GM19240 (cell line): ENCODE results near the gene KRTAP12-3.
"Not testable (repeated sequence)": the region's sequence is repeated elsewhere in the genome, so short reads cannot be mapped to it uniquely, and the experiment has no call there.

Experiments
- DNase-seq: peaks from one replicate; pipeline ENCODE4 v3.0.0; 2011; ENCODE audit warnings: low spot score; ENCODE audit not compliant: insufficient read length

The KRTAP12-3 gene

DNA sequence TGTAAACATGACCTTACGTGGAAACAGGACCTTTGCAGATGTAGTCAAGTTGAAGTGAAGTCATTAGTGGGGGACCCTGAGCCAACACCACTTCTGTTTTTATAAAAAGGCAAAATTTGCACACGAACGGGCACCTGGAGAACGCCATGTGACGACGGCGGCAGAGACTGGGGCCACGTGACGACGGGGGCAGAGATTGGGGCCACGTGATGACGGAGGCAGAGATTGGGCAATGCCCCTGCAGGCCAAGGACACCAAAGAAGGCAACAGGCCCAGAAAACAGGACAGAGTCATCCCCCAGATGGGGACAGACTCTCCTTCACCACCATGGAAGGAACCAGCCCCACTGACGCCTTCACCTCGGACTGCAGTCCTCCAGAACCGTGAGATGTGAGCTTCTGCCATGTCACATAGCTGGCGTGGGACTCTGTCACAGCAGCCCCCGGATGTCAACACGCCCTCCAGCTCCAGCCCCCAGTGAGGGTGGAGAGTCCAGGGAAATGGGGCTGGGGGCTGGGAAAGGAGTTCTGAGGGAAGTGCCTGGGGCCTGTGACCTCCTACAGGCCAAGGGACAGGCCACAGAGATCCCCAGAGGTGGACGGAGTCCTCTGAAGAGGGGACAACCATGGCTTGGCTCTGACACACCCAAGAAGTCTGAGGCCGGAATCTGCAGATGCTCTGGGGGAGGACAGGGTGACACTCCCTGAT, 7.3 kb upstream of the KRTAP12-3 start:
- DNase-seq = no peak

- no peak for DNase-seq
Observed at GRCh38 chr21:44650973-44651675, 6.6 kb upstream of the KRTAP12-3 start.

GRCh38 chr21:44653123-44653522, 4.6 kb upstream of the KRTAP12-3 start:
- no peak for DNase-seq

DNA sequence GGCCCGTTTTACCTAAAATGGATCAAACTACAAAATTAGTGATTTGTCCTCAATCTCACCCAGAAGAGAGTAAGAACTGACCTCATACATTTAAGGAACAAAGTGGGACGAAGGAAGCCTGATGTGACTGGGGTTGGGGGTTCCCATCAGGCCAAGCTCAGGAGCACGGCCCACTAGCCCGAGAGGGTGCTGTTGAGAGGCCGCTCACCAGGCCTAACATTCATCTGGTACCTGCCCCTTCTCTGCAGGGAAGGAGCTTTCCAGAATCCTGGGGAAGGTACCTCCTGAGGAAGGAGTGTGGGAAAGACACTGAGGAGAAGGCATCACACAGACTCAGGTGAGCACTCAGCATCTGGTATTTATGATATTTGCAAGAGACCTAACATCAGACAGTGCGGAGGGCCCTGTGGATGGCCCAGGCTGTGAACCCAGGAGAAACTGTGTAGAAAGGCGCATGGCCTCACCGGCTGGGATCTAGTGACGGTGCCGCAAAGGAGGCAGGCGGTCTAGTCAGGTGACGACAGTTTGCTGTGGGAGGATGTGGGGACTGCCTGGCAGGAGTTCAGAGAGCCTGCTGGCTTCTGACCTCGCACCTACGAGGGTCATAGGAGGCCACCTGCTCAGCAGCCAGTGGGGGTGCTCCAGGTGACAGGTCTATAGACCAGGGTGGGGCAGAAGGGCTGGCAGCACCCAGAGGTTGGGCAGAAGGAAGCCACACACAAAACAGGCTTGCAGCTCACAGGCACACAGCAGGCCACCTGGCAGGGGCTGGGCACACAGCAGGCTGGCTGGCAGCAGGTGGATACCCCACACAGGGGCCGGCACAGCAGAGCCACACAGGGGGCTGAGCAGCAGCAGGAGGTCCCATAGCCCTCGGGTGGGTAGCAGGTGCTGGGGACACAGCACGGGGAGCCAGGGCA, 3.8 kb upstream of the KRTAP12-3 start:
- DNase-seq = no peak

- no peak for DNase-seq
Observed at GRCh38 chr21:44654576-44655175, 3.1 kb upstream of the KRTAP12-3 start, which contains the start of gene KRTAP12-4. Gene KRTAP12-4, minus strand, starts transcription at chr21:44654659. Its CDS starts 45 bp downstream, at chr21:44654614.

DNA sequence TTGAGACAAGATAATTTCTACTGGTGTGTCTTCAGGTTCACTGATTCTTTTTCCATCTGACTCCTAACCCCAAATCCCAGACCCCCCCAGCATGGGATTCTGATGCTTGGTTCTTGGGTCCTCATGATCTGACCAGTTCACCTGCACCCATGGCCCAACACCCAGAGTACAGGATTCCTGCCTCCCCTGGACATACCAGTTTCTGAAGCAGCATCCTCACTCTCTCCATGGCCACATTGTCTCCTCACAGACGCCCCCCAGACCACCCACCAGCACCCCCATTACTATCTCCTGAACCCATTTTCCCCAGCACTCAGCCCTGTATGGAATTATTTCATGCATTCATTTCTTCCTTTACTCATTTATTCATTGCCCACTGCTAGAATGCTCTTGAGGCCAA, 864 bp upstream of the KRTAP12-3 start:
- DNase-seq = no peak

DNA sequence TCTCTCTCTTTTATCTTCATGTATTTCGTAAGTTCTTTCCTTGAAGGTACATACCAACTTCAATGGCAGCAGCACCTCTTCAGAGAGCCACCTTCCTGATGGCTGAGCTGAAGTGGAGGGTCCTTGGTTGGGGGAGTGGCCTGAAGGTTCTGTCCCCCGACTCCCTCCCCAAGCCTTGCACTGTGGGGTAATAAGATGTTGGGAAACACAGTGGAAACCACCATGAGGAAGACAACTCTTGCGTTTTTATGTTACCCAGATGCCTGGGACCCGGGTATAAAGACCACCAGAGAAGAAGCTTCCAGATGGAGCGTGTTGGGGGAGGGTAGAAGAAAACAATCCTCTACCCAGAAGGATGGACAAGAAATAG, 794 bp downstream of the KRTAP12-3 start:
- no peak for DNase-seq

- DNase-seq = no peak
Observed at GRCh38 chr21:44658913-44659595, 1.3 kb downstream of the KRTAP12-3 start.

DNA sequence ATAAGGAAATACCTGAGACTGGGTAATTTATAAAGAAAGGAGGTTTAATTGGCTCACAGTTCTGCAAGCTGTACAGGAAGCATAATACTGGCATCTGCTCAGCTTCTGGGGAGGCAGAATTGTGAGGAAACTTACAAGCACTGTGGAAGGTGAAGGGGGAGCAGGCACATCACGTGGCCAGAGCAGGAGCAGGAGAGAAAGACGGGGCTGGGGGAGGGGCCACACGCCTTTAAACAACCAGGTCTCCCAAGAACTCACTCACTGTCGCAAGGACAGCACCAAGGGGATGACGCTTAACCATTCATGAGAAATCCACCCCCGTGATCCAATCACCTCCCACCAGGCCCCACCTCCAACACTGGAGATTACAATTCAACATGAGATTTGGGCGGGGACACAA, 3.8 kb downstream of the KRTAP12-3 start:
- DNase-seq = not testable (repeated sequence)

GRCh38 chr21:44664691-44665090, 7.0 kb downstream of the KRTAP12-3 start:
- DNase-seq = no peak

- DNase-seq = no peak
Observed at GRCh38 chr21:44666401-44667320, 8.9 kb downstream of the KRTAP12-3 start, which contains the start of gene KRTAP12-2. Gene KRTAP12-2, minus strand, starts transcription at chr21:44666927. Its CDS starts 41 bp downstream, at chr21:44666886.

- DNase-seq = no peak
Observed at GRCh38 chr21:44667612-44668011, 9.9 kb downstream of the KRTAP12-3 start.

GRCh38 chr21:44670642-44671432, 13.1 kb downstream of the KRTAP12-3 start:
- no peak for DNase-seq

GRCh38 chr21:44671911-44672310, 14.2 kb downstream of the KRTAP12-3 start:
- no peak for DNase-seq

- DNase-seq = no peak
Observed at GRCh38 chr21:44677881-44678280, 20.1 kb downstream of the KRTAP12-3 start.

GRCh38 chr21:44681152-44681551, 23.4 kb downstream of the KRTAP12-3 start:
- no peak for DNase-seq

DNA sequence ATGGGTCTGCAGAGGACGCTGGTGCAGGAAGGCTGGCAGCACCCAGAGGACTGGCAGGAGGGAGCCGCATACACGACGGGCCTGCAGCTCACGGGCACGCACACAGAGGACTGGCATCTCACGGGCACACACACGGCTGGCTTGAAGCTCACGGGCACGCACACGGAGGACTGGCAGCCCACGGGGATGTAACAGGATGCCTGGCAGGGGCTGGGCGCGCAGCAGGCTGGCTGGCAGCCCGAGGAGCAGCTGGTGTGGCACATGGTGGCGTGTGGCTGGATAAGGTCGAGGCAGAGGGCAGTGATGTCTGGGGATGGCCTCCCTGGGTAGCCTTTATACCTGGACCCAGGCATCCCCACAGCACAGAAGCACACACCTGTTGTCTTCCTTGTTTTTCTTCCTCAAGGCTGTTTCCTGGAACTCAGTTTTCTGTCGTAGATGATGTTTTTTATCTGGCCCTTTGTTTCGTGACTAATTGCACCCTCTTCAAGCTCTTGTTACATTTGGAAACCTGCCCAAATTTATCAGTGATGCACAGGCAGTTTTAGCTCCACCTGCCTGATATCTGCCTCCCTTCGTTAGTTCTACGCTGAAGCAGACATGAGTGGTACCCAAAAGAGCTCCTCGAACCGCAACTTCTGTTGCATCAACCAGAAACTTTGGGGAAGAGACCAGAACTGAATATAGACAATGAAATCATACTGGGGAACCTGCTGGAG, 24.3 kb downstream of the KRTAP12-3 start, which contains the start of gene KRTAP12-1:
KRTAP12-1 (minus strand) TSS at position 303 of the 719 bp plus-strand sequence; CDS start at position 263, 40 bp downstream.
- DNase-seq = no peak

DNA sequence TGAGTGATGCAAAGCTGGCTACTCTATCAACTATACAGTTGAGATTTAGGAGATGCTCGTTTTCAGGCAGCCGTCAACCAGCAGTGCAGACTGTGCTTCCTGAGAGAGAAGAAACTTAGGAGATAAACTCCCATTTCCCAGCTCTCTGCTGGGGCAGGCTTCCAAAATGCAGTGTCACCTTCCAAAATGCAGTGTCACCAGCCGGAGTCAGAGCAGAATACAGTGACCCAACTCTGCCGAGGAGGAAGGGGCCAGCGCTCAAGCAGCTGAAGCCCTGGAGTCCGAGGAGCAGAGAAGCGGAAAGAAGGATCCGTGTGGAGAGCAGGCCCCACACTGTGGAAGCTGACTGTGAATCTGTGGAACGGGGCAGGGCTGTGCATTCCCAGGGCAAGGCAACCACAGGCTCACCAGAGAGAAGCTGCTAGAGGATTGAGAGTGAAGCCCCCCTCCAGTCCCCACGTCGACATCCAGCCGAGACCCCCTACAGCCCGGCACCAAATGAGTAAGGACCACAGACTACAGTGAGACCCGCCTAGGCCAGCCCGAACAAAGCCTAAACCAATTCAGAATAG, 24.9 kb downstream of the KRTAP12-3 start:
- no peak for DNase-seq
